Measurements from ENCODE around the gene LDLRAD4.
A peak's percentile ranks its signal among the peaks of the same experiment; 100 is the strongest.

Gene LDLRAD4

GRCh38 chr18:13553449-13553848 lies 334.9 kb downstream of the LDLRAD4 start:
- no peak for DNase-seq (ENCODE audit: extremely low read depth, low read depth)
- TF ChIP-seq CTCF (IDR thresholded peaks at IDR 0.05; ENCODE audit: low read depth, low read length) = no peak

- TF ChIP-seq CTCF (IDR thresholded peaks at IDR 0.05; ENCODE audit: low read depth, low read length) = no peak
- DNase-seq (ENCODE audit: extremely low read depth, low read depth) = no peak
These were observed 336.6 kb downstream of the LDLRAD4 start for GRCh38 chr18:13555192-13555591.

GRCh38 chr18:13555865-13556264 lies 337.3 kb downstream of the LDLRAD4 start:
- DNase-seq (ENCODE audit: extremely low read depth, low read depth) = no peak

GRCh38 chr18:13556502-13556901 lies 337.9 kb downstream of the LDLRAD4 start:
- no peak for TF ChIP-seq CTCF (IDR thresholded peaks at IDR 0.05; ENCODE audit: low read depth, low read length)
- DNase-seq (ENCODE audit: extremely low read depth, low read depth) = no peak

More at GRCh38 chr18:13555865-13556264, 337.3 kb downstream of the LDLRAD4 start:
- no peak for TF ChIP-seq CTCF (IDR thresholded peaks at IDR 0.05; ENCODE audit: low read depth, low read length)

- peak; percentile 49 for TF ChIP-seq CTCF (IDR thresholded peaks at IDR 0.05; ENCODE audit: low read depth, low read length)
- DNase-seq (ENCODE audit: extremely low read depth, low read depth) = no peak
These were observed 339.6 kb downstream of the LDLRAD4 start for GRCh38 chr18:13558124-13558523.

GRCh38 chr18:13558790-13559189 lies 340.2 kb downstream of the LDLRAD4 start:
- DNase-seq (ENCODE audit: extremely low read depth, low read depth) = no peak
- no peak for TF ChIP-seq CTCF (IDR thresholded peaks at IDR 0.05; ENCODE audit: low read depth, low read length)

GRCh38 chr18:13559754-13560153 lies 341.2 kb downstream of the LDLRAD4 start:
- no peak for DNase-seq (ENCODE audit: extremely low read depth, low read depth)
- no peak for TF ChIP-seq CTCF (IDR thresholded peaks at IDR 0.05; ENCODE audit: low read depth, low read length)
